ENCODE results near the gene PPDPF.
"Not testable (repeated sequence)": the region's sequence is repeated elsewhere in the genome, so short reads cannot be mapped to it uniquely, and the experiment has no call there.

PPDPF gene, protein sequence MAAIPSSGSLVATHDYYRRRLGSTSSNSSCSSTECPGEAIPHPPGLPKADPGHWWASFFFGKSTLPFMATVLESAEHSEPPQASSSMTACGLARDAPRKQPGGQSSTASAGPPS

DNA sequence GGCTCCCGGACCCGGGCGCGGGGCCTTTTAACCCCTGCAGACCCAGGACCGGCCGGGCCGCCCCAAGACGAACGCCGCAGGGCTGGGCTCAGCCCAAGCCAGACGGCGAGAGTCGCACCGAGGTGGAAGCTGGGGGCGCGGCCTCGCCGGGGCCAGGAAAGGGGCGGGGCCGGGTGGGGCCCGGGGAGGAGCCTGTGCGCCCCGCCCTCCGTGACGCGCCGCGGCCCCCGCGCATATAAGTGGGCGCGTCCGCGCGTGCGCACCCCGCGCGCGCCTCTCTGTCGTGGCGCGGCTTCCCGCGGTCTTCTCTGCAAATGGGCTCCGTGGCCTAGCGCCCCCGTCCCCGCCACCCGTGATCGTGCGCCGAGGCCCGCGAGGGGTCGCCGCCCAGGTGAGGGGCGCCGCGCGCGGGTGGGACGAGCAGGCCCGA, at the start of gene PPDPF:
PPDPF (plus strand) TSS at position 262 of the 430 bp plus-strand sequence. CDS start 544 bp downstream, outside the sequence.
- peak; percentile 84 to 85 for DNase-seq

DNA sequence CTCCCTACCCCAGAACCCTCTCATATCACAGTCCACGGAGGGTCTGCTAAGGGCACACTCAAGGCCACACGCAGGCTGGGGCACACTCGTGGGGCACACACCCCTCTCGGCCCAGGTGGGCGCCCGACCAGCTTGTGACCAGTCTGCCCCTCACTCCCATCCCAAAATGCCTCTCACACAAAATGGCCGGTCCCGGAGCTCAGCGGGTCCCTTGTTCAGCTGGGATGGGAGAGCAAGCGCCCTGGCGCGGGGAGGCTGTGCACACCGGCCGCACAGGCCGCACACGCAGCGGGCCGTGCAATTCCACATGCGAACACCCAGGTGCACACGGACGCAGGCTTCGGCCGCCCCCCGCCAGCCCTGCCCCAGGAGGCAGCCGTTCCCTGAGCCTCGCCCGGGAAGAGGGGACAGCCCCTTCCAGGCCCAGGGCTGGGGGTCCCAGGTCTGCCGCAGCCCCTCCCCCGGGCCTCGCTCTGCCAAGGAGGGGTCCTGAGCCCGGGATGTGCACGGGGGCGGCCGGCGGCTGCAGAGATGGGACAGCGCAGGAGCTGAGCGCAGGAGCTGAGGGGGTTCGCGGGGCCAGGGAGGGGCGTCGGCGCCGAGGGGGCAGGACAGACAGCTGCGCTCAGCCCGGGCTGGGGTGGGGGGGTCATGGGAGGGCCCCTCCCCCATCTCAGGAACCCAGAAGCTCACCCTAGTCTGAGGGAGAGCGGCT, 49.4 kb upstream of the PPDPF start:
- DNase-seq = no peak

DNA sequence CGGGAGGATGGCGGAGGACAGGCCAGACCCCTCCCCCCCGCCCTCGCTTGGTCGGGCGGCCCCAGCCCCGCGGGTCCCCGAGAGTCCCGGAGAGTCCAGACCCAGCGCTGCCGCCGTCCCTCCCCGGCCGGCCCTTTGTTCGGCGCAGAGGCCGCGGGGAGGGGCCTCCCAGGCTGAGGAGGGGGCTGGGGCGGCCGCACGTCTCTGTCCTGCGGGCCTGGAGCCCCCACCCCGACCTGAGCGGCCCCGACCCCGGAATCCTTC, 48.9 kb upstream of the PPDPF start:
- no peak for DNase-seq

DNA sequence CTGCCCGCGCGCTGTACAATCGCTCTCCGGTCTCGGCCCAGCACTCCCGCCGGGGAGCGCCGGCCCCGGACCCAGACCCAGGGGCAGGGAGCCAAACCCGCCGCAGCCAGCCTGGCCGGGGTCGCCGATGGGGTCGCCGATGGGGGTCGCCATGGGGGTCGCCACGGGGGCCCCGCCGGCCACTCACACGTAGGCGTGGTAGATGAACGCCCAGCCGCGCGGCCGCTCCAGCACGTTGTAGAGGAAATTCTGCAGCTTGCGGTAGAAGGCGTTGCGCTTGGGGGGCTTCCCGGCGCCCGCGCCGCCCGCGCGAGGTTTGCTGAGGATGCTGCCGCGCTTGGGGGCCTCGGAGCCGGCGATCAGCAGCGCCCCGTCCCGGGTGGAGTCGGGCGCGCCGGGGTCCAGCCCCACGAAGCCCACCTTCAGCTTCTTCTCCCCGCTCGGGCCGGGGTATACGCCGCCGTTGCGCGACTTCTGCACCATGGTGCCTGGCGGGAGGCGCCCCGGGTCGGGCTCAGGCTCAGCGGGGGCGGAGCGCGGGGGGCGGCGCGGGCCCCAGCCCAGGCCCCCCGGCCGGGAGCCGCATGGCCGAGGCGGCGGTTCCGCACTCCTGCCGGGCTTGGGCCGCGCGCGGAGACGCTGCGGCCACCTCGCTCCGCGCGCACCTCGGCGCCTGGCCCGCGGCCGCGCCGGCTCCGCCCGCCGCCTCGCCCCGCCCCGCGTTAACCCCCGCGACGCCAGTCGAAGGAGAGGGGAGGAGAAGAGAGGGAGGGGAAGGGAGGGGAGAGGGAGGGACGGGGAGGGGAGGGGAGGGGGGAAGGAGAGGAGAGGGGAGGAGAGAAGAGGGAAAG, 48.4 kb upstream of the PPDPF start, which contains the start of gene KCNQ2:
KCNQ2 (minus strand) TSS at position 675 of the 851 bp plus-strand sequence; CDS start at position 483, 192 bp downstream.
- peak in 1 of 2 donors; percentile 32 for DNase-seq

DNA sequence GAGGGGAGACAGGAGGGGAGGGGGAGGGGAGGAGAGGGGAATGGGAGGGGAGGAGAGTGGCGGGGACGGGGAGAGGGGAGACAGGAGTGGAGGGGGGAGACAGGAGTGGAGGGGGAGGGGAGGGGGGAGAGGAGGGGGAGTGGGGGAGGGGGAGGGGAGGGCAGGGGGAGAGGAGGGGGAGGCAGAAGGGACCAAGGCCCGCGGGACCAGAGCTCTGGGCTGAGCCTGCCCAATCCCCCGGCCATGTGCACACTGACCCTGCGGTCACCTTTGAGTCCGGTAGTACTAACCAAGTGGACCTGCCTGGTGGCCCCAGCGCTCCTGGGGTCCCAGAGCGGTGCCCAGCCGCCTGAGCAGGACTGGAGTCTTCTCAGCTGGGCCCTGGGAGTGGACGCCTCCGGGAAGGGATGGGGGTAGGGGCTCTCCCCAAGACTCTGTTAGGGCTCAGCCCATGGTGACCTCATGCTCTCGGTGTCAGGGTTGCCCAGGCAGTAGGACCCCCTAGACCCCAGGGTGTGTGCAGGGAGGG, 47.6 kb upstream of the PPDPF start:
- no peak for DNase-seq

DNA sequence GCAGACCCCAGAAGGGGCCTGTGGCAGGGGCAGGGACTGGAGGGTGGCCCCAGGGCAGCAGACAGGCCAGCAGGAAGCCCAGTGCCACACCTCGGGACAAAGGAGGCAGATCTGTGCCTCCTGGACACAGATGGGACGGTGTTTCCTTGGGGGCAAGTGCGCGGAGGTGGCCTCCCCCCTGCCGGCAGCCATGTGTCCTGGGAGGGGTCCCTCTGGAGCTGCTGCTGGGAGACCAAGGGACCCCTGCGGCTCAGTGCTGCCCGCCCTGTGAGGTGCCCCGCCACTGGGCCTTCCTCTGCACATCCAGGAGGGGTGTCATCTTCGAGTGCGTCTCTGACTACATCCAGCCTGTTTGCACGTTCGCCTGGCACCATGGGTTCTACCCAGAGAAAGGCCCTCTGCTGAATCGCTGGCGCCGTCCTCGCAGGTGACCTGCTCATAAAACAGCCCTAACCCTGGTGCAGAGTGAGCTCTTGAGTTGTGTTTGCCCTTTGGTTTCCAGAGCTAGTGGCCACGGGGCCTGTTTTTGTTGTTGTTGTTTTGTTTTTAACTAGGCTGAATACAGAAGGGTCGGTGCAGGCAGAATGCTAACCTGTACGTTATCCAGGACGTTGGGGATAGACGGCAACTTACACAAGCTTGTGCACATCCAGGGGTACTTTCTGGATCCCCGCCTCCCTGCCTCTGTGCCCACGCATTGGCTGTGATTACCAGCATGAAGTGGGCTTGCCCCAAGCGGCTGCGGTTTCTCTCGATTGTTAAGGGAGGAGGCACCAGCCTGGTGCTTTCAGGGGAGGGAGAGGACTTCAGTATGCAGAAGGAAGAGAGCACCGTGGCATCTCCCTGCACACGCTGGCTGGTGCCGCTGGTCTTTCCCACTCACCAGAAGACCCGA, 46.8 kb upstream of the PPDPF start:
- DNase-seq = no peak

DNA sequence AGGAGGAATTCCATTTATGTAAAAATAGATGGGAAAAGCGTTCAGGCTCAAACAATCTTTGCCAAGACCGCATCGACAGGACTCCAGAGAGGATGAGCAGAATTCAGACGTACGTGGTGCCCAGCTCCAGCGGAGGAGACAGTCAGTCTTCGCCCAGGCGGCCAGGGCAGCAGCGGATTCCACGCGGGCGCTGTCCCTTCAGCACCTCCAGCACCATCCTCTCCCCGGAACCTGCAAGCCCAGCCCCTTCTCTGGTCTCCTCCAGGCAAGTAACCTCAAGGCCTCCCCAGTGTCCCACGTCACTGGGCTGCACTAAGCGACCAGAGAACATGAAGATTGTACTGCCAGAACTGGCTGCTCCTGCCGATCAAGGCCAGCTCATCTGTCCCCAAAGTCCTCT, 45.4 kb upstream of the PPDPF start:
- no peak for DNase-seq

DNA sequence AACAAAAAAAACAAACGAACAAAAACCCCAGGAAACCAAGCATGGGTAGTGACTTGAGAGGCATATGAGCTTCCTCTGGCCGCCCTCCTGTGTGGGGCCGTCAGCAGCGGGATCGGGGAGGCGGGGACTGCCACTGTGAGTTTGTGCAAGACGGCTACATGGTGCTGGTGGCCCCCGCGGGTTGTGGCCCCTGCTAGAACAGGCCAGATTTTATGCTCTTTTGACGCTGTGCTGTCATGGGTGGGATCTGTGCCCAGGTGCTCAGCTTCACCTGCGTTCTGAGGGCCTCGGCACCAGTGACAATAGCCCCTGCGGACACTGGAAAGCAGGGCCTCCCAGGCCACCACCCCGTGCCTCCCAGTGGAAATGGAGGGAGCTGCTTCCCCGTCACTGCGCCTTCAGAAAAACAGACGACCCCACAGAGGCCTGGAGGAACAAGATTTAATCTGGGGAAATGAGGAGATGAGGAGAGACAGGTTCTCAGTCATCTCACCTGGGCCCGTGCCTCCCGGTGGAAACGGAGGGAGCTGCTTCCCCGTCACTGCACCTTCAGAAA, 43.4 kb upstream of the PPDPF start:
- no peak for DNase-seq

DNA sequence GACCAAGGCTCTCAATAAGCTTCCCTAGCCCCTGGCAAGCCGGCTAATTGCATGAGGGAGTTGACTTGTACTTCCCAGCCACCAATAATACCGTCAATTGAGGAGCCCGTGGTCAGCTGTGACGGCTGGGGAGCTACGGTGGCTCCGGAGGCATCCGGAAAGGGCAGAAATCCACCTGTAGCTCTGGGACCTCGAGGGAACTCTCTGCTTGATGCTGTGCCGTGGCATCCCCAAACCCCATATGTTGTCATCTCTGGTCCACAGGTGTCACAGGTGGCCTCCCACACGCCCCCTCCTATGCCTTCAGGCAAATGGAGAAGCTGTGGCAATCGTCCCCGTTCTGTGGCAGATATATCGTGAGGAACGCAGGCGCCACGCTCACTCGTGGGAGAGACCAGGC, 42.6 kb upstream of the PPDPF start:
- no peak for DNase-seq

DNA sequence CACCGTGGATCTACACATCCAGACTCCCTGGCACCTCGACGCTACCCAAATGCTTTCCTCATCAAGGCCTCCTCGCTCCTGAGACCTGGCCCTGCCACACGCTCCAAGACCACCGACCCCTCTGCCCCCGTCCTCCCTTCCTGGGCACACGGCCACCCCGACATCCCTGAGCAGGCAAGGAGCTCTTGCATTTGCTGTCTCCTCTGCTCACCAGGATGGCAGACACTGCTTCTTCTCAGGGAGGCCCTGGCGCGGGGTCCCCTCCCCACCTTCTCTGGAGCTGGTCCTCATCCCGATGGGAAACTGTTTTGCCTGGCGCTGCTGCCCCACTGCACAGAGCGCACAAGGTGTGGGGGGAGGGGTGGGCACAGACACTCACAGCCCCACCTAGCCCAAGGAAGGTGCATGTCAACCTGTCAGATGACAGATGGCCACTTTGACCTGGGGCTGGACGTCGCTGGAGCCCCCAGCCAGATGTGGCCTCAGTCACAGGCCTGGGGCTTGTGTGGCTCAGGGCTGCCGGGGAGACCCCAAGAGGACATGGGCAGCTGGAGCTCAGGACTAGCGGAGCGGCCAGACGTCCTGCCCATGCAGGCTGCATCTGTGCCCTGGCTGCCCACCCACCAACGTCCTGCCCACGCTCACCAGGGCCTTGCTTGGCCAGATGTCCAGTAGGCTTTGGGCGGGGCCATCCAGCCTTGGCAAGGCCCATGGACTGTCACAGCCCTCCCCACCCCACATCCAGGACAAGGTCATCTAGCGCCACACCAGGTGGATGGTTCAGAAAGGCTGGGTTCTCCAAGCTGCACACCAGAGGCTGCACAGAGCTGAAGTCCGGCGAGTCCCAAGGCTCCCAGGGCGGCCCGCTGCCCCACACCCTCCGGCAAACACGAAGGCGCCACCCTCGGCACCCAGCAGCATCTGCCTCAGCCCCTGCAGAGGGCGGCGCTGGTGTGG, 41.9 kb upstream of the PPDPF start:
- no peak for DNase-seq

DNA sequence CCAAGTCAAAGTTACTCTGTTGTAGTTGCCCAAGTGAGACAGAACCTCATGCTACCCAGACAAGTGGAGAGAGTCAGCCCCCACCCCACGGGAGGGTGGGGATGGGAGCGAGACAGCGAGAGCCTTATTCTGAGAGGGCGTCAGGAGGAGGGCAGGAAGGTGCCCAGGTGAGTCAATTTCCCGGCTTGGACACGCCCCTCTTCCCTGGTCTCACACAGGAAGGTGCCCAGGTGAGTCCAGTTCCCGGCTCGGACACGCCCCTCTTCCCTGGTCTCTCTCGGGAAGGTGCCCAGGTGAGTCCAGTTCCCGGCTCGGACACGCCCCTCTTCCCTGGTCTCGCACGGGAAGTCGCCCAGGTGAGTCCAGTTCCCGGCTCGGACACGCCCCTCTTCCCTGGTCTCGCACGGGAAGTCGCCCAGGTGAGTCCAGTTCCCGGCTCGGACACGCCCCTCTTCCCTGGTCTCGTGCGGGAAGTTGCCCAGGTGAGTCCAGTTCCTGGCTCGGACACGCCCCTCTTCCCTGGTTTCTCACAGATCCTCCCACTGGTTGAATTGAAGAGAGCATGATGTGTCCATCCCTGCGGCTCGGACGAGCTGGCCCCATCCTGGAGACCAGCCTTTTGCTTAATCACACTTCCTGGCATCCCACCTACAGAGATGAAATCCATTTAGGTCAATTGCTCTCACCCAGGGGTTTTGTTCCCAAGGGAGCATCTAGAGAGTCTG, 40.7 kb upstream of the PPDPF start:
- DNase-seq = not testable (repeated sequence)

DNA sequence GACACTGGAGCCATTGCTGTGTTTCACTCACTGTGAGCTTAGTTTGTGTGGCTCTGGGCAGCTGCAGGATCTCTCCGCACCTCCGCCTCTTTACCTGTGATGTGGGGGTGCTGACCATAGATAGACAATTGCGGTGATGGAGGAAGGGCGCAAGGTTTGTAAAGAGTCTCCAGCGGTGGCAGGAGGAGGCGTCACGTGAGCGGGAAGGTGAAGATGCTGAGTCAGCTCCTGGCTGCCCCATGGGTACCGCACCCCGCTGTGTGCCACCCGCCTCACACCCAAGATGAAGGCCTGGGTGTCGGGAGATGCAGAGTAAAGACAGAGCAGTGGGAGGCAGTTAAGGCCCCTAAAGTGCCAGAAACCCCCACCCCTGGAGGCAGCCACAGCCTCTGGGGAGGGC, 39.1 kb upstream of the PPDPF start:
- no peak for DNase-seq

DNA sequence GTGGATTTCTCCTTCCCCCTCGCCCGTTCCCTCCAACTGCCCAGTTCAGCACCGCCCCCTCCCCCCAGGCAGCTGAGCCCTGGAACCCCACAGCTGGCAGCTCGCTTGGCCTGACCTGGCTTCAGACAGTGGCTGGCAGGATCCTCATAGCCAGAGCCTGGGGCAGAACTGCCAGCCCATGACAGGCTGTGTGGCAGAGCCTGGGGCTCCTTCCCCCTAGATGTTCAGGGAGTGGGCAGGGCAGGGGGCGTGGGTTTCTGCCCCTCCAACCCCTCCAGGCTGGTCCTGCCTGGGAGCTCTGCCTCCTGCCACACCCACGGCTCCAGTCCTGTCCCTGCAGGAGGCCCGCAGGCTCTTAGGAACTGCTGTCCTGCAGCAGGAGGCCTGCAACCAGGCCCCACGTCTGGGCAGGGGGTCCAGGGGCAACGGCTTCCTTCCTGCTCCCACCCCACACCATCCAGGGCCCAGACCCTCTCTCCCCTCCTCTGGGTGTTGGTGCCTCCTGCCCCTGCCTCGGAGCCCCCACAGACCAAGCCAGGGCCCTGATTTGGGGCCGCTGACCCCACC, 38.5 kb upstream of the PPDPF start:
- no peak for DNase-seq

DNA sequence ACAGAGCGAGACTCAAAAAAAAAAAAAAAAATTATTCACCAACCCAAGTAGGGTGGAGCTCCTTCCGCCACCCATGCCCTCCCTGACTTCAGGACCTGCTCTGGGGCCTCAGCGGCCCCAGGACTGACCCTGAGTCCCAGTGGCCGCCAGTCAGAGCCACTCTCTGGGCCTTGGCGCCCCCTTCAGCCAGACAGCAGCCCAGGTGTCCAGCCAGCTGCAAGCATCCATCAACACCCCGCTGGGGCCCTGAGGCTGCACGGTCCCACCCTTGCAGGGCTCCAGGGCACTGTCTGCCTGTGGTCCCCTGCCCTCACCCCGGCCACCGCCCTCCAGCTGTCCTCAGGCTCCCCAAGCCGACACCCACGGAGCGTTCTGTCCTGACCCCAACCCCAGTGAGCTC, 36.7 kb upstream of the PPDPF start:
- DNase-seq = no peak

DNA sequence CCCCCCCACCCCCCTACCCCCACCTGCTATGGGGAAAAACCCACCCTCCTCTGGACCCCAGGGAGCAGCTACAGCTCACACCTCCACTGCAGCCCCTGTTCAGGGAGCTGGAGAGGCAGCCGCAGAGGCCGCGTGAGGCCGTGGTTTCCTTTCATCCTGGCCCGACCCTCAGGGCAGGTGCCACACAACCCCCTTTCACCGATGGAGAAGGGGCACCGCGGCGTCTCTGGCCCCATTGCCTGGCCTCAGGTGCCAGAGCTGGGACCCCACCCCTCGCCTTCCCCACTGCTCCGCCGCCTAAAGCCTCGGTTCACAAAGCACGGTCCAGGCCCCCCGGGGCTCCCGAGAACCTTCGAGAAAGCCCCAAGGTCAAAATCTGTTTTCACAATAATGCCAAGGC, 36.3 kb upstream of the PPDPF start:
- no peak for DNase-seq

DNA sequence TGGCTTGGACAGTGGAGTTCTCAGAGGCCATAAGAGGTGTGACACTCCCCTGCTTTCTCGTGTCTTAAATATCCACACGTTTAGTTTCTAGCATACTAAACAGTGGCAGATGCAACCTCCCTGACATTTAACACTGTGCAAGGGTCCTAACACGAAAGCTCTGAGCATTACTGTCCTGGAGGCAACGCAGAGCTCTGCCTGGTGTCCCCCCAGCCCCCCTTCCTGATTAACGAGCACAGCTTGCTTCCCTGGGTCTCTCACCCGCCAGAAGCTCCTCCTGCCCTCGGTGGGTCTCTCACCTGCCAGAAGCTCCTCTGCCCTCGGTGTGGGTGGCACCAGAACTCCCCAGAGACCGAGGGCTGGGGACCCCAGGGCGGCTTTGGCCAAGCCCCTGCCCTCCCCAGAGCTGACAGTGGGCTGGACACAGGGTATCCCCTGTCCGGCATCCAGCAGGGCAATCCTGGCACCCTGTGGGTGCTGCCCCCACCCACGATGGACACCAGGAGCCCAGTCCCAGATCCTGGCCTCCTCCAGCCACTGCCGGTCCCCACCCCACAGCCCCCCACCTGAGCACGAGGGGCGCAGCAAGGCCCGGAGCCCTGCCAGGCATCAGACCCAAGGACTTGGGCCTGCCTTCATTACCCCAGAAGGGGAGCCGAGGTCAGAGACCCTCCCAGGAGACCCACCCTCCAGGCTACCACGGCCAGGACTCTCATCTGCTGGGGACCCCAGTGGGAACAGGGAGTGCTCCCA, 35.7 kb upstream of the PPDPF start:
- DNase-seq = no peak

DNA sequence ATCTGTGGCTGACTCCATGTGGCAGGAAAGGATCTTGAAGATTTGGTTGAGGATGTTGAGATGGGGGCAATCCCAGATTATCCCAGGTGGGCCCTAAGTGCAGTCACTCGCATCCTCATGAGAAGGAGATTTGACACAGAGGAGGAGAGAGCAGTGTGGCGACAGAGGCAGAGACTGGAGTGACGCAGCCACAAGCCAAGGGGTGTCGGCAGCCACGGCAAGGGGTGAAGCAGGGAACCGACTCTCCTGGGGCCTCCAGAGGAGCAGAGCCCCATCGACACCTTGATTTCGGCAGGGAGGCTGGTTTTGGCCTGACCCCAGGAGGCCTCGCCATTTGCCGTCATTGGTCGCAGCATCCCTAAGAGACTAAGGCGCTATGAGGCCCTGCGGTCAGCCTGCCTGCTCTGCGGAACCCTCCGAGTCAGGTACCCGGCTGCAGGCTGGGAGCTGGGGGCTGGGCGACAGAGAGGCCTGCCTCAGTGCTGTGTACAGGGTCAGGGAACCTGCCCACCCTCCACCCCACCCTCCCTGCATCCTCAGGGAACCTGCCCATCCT, 34.2 kb upstream of the PPDPF start:
- DNase-seq = no peak

DNA sequence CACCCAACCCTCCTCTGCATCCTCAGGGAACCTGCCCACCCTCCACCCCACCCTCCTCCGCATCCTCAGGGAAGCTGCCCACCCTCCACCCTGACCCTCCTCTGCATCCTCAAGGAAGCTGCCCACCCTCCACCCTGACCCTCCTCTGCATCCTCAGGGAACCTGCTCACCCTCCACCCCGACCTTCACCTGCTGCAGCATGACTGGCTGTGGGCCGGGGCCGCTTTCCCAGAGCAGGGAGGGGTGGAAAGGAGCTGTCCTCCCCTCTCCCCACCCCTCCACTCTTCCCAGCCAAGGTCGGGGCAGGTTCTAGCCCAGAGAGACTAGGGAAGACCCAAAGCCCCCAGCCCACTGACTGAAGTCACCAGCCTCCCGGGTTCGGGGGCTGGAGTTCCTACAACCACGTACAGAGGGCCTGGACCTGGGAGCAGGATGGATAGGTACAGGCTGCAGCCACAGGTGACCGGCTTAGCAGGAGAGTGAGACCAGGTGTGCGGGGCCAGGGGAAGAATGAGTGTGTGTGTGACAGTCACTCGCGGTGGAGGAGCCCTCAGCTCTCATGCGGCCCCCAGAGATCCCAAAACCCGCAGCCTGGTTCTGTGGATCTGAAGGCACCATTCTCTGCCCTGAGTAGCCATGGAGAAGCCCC, 33.3 kb upstream of the PPDPF start:
- no peak for DNase-seq
